OCI-LY3 (cell line): ENCODE results near the gene HDAC7.

Experiments used
- EZH2phosphoT487 ChIP-seq: fragments of 200-600 bp; shearing (Covaris generic); IDR thresholded peaks from 2 replicates; pipeline ENCODE4 v1.6.1; 2018; ENCODE audit warnings: antibody characterized with exemption, mixed run types, low read depth
- TF ChIP-seq, protein P1 (sequence below): fragments of 200-600, 300-600 bp; sonication (generic); IDR thresholded peaks from 2 replicates; pipeline ENCODE4 v1.5.1; 2014; ENCODE audit warnings: antibody characterized with exemption, low read length, low read depth

DNA sequence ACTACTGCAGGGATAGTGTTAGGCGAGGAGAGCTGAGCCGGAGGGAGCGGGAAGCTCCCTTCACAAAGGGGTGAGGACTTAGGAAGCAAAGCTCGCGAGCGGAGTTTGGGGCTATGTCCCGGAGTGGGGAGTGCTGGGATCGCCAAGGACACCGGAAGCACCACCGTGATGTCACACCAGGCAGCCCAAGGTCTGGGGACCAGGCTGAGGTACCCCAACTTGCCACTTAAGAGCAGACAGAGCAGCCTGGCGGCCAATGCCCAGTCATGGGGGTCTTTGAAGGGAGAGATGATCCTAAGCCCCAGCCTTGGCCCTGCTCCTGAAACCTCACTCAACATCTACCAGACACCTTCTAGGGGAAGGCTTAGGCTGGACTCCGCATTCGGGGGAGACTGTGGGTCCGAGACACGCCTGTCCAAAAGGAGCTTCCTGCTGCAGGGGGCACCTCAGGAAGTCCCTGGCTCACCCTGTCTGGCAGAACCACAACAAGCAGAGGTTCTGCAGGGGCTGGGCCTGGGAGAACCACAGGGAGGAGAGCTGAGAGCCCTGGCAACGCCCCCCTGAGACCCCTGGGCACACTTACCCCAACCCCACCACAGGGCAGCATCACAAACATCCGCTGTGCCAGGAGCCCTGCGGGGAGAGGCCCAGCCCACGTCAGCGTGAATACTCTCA lies 28.9 kb downstream of the HDAC7 start:
- TF ChIP-seq, protein P1, sequence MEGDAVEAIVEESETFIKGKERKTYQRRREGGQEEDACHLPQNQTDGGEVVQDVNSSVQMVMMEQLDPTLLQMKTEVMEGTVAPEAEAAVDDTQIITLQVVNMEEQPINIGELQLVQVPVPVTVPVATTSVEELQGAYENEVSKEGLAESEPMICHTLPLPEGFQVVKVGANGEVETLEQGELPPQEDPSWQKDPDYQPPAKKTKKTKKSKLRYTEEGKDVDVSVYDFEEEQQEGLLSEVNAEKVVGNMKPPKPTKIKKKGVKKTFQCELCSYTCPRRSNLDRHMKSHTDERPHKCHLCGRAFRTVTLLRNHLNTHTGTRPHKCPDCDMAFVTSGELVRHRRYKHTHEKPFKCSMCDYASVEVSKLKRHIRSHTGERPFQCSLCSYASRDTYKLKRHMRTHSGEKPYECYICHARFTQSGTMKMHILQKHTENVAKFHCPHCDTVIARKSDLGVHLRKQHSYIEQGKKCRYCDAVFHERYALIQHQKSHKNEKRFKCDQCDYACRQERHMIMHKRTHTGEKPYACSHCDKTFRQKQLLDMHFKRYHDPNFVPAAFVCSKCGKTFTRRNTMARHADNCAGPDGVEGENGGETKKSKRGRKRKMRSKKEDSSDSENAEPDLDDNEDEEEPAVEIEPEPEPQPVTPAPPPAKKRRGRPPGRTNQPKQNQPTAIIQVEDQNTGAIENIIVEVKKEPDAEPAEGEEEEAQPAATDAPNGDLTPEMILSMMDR: no peak
- TF ChIP-seq EZH2phosphoT487: no peak
